H9 (cell line): Measurements from ENCODE around the gene KIF18B. TPM values are rescaled to one million over a fixed set of nuclear protein-coding genes. Genes with fewer than 3 reads are reported as not detected.
A peak's percentile ranks its signal among the peaks of the same experiment; 100 is the strongest.

Experiments used
- DNase-seq: peaks from one replicate; pipeline ENCODE4 v3.0.0-alpha.2; 2017
- H2AFZ ChIP-seq: one replicate; pipeline ENCODE4 v1.6.1; 2013; ENCODE audit warnings: mild to moderate bottlenecking, low read length, control low read depth, moderate library complexity
- H2AK5ac ChIP-seq: 2 replicates; pipeline ENCODE4 v1.6.1; 2013; ENCODE audit warnings: low read length, control low read depth, mixed read lengths; ENCODE audit not compliant: insufficient read length
- H2BK120ac ChIP-seq: one replicate; pipeline ENCODE4 v1.6.1; 2013; ENCODE audit warnings: low read depth, mild to moderate bottlenecking, low read length, control low read depth, inconsistent platforms; ENCODE audit not compliant: poor library complexity, severe bottlenecking
- H2BK12ac ChIP-seq: 2 replicates; pipeline ENCODE4 v1.6.1; 2013; ENCODE audit warnings: low read length, control low read depth, mixed read lengths, low read depth; ENCODE audit not compliant: insufficient read length
- H2BK15ac ChIP-seq: 2 replicates; pipeline ENCODE4 v1.6.1; 2013; ENCODE audit warnings: low read depth, low read length, control low read depth
- H2BK20ac ChIP-seq: one replicate; pipeline ENCODE4 v1.6.1; 2013; ENCODE audit warnings: low read depth, mild to moderate bottlenecking, low read length, control low read depth, inconsistent platforms; ENCODE audit not compliant: poor library complexity, severe bottlenecking
- H2BK5ac ChIP-seq: 2 replicates; pipeline ENCODE4 v1.6.1; 2013; ENCODE audit warnings: low read length, control low read depth, mixed read lengths; ENCODE audit not compliant: insufficient read length
- H3K14ac ChIP-seq: 2 replicates; pipeline ENCODE4 v1.6.1; 2013; ENCODE audit warnings: low read length, control low read depth; ENCODE audit not compliant: insufficient read depth
- H3K18ac ChIP-seq: 2 replicates; pipeline ENCODE4 v1.6.1; 2013; ENCODE audit warnings: low read depth, mild to moderate bottlenecking, mixed read lengths, low read length, control low read depth; ENCODE audit not compliant: insufficient read length
- H3K23ac ChIP-seq: 2 replicates; pipeline ENCODE4 v1.6.1; 2013; ENCODE audit warnings: low read length, control low read depth, mixed read lengths, low read depth; ENCODE audit not compliant: insufficient read length
- H3K23me2 ChIP-seq: 2 replicates; pipeline ENCODE4 v1.6.1; 2013; ENCODE audit warnings: low read depth, mild to moderate bottlenecking, mixed read lengths, low read length, control low read depth; ENCODE audit not compliant: insufficient read length, poor library complexity, severe bottlenecking
- H3K27ac ChIP-seq: 2 replicates; pipeline ENCODE4 v1.5.1; 2013; ENCODE audit warnings: low read length, control low read depth, mixed read lengths, low read depth; ENCODE audit not compliant: insufficient read length
- H3K27me3 ChIP-seq: 2 replicates; pipeline ENCODE4 v1.6.1; 2013; ENCODE audit warnings: low read length, control low read depth, inconsistent platforms; ENCODE audit not compliant: insufficient read depth
- H3K4ac ChIP-seq: 2 replicates; pipeline ENCODE4 v1.6.1; 2013; ENCODE audit warnings: low read depth, mild to moderate bottlenecking, control low read depth, inconsistent platforms, low read length, moderate library complexity
- H3K4me1 ChIP-seq: 2 replicates; pipeline ENCODE4 v1.6.1; 2013; ENCODE audit warnings: low read length, control low read depth, inconsistent platforms; ENCODE audit not compliant: insufficient read depth
- H3K4me2 ChIP-seq: 2 replicates; pipeline ENCODE4 v1.6.1; 2013; ENCODE audit warnings: low read length, control low read depth, mixed read lengths; ENCODE audit not compliant: insufficient read length, insufficient read depth
- H3K56ac ChIP-seq: 2 replicates; pipeline ENCODE4 v1.6.1; 2013; ENCODE audit warnings: low read depth, mild to moderate bottlenecking, mixed read lengths, low read length, control low read depth; ENCODE audit not compliant: insufficient read length
- H3K79me1 ChIP-seq: 2 replicates; pipeline ENCODE4 v1.6.1; 2013; ENCODE audit warnings: low read depth, mild to moderate bottlenecking, moderate library complexity, low read length, control low read depth, inconsistent platforms; ENCODE audit not compliant: insufficient read depth, poor library complexity, severe bottlenecking
- H3K79me2 ChIP-seq: 2 replicates; pipeline ENCODE4 v1.6.1; 2013; ENCODE audit warnings: low read length, control low read depth, inconsistent platforms; ENCODE audit not compliant: insufficient read depth
- H3K9ac ChIP-seq: 2 replicates; pipeline ENCODE4 v1.6.1; 2013; ENCODE audit warnings: low read length, control low read depth, mixed read lengths; ENCODE audit not compliant: insufficient read length; ENCODE audit errors: extremely low read depth
- H3K9me3 ChIP-seq: one replicate; pipeline ENCODE4 v1.6.1; 2013; ENCODE audit warnings: low read depth, low read length, inconsistent platforms; ENCODE audit not compliant: control insufficient read depth
- H3T11ph ChIP-seq: one replicate; pipeline ENCODE4 v1.6.1; 2013; ENCODE audit warnings: mild to moderate bottlenecking, low read length, control low read depth, inconsistent platforms
- H4K20me1 ChIP-seq: one replicate; pipeline ENCODE4 v1.6.1; 2013; ENCODE audit not compliant: control insufficient read depth, insufficient read length, insufficient read depth
- H4K5ac ChIP-seq: 2 replicates; pipeline ENCODE4 v1.6.1; 2013; ENCODE audit warnings: low read depth, mild to moderate bottlenecking, mixed read lengths, low read length, control low read depth; ENCODE audit not compliant: insufficient read length
- H4K8ac ChIP-seq: replicated peaks from 2 replicates; pipeline ENCODE4 v1.6.1; 2013; ENCODE audit warnings: low read length, control low read depth, mixed read lengths, low read depth; ENCODE audit not compliant: insufficient read length
- H4K91ac ChIP-seq: 2 replicates; pipeline ENCODE4 v1.6.1; 2013; ENCODE audit warnings: low read depth, mild to moderate bottlenecking, moderate library complexity, mixed read lengths, low read length, control low read depth; ENCODE audit not compliant: insufficient read length
- H3K27ac Mint-ChIP-seq, 3 experiments: 2 replicates in 2 of 3; 3 replicates in 1 of 3; pipeline ENCODE4 v1.8.0; 2020 to 2021; ENCODE audit warnings: mixed read lengths in 3 of 3, mild to moderate bottlenecking in 1 of 3, moderate library complexity in 1 of 3
- H3K27me3 Mint-ChIP-seq: 2 replicates; pipeline ENCODE4 v1.8.0; 2021; ENCODE audit warnings: low read depth, mild to moderate bottlenecking, moderate library complexity, mixed read lengths
- H3K36me3 Mint-ChIP-seq, 3 experiments: 2 replicates in 2 of 3; 3 replicates in 1 of 3; pipeline ENCODE4 v1.8.0; 2020 to 2021; ENCODE audit warnings: low read depth in 3 of 3, mixed read lengths in 3 of 3; ENCODE audit not compliant: insufficient read depth in 1 of 3
- H3K4me1 Mint-ChIP-seq, 2 experiments: 2 replicates each; pipeline ENCODE4 v1.8.0; 2020; ENCODE audit warnings: mixed read lengths in 2 of 2
- H3K4me3 Mint-ChIP-seq, 2 experiments: 2 replicates in 1 of 2; 3 replicates in 1 of 2; pipeline ENCODE4 v1.8.0; 2020 to 2021; ENCODE audit warnings: mild to moderate bottlenecking in 2 of 2, mixed read lengths in 2 of 2, moderate library complexity in 1 of 2
- H3K9me3 Mint-ChIP-seq, 2 experiments: 2 replicates in 1 of 2; 3 replicates in 1 of 2; pipeline ENCODE4 v1.8.0; 2020; ENCODE audit warnings: mild to moderate bottlenecking in 2 of 2, mixed read lengths in 2 of 2, moderate library complexity in 1 of 2
- WGBS: extraction: QIAGEN DNeasy Blood & Tissue Kit; methylation state at CpG from one replicate; pipeline ENCODE4 v1.1.7; 2013; ENCODE audit warnings: missing lambda C conversion rate, low lambda C conversion rate, mixed read lengths; ENCODE audit not compliant: insufficient read length; ENCODE audit errors: extremely low coverage; 5-methylcytosine and 5-hydroxymethylcytosine counted together
- total RNA-seq: library from RNA; stranded (reverse); gene quantifications from 2 replicates; pipeline ENCODE4 v1.2.1, GENCODE V29; 2021
- TF ChIP-seq, protein P1 (sequence below): fragments of 200-600 bp; sonication (generic); conservative IDR thresholded peaks from 3 replicates; pipeline ENCODE4 v1.8.0; 2021; ENCODE audit warnings: antibody characterized with exemption, mild to moderate bottlenecking

The KIF18B gene
- total RNA-seq, 1 experiment from 2014 or later: 51.8 TPM

DNA sequence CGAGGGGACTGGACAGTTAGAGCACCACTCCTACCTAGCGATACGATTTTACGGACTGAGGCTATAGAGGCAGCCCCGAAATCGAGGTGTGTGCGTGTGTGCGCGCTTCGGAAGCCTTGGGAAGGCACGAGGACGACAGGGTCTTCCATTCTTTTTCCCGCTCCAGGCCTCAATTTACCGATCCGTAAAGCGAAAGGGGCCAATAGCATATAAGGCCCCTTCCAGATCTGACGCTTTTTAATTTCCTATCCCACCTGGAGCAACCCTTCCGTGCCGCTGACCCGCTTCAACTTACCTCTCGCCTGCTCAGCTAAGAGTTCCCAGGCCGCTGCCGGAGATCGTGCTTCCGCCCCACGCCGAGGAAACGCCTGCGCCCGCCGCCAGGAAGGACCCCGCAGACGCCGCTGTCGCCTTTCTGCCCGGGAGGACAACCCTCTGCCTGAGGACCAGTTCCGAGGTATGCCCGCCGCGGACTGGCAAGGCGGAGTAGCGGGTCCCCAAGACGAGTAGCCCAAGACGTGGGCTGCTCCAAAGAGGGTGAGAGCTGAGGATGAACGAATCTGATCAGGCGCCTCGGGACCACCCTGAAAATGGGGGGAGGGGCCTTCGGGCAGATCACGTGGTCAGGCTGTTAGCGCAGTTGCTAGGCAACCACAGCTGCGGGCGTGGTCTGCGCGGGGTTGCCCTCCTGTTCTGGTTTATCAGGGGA is 48.3 kb downstream of the KIF18B start, which contains the start of gene EFTUD2:
Gene EFTUD2 (minus strand): TSS at position 372 of the 709 bp plus-strand sequence. CDS start 4,924 bp downstream, outside the sequence.
- Histone ChIP-seq H2BK20ac (no peak within 1 kb of the TSS), H2AK5ac (no peak within 1 kb of the TSS), H3K9me3 (no peaks in the 10 kb centered on the region), H2BK5ac (peak within 1 kb of the TSS; percentile 98), H3K23me2 (peaks cover 7% of the 10 kb centered on the region), H3K4ac (no peak within 1 kb of the TSS; the same call in 1 of the 2 replicates), H2AFZ (no peak within 1 kb of the TSS), H3K4me1 (no peaks in the 10 kb centered on the region; the same call in 1 of the 2 replicates), H3K23ac (peak within 1 kb of the TSS; percentile 39), H3K79me2 (peaks cover 14% of the 10 kb centered on the region; the same call in 1 of the 2 replicates), H3K4me2 (peak within 1 kb of the TSS; percentile 88), H3K56ac (peak within 1 kb of the TSS; percentile 86), H2BK120ac (no peak within 1 kb of the TSS), H4K20me1 (no peaks in the 10 kb centered on the region), H4K5ac (peak within 1 kb of the TSS; percentile 98), H3K27ac (peak within 1 kb of the TSS; percentile 69), H4K91ac (peak within 1 kb of the TSS; percentile 49), H2BK12ac (no peak within 1 kb of the TSS), H3K18ac (peak within 1 kb of the TSS; percentile 99), H4K8ac (peak within 1 kb of the TSS; percentile 93), H3K14ac (peak within 1 kb of the TSS; percentile 99), H3K9ac (peak within 1 kb of the TSS; percentile 98), H3K27me3 (no peaks in the 10 kb centered on the region), H3K79me1 (peaks cover 2% of the 10 kb centered on the region), H2BK15ac (no peak within 1 kb of the TSS), H3T11ph (no peak within 1 kb of the TSS)
- Mint-ChIP-seq H3K9me3 (no peaks in the 10 kb centered on the region), H3K27ac (peak within 1 kb of the TSS; percentile 100), H3K36me3 (peaks cover 4 to 15% (median 12%) of the 10 kb centered on the region in 3 experiments; a peak in 6 of 7 replicates), H3K4me3 (peak within 1 kb of the TSS; percentile 87 to 96), H3K4me1 (peaks cover 11 to 13% of the 10 kb centered on the region in 2 experiments), H3K27me3 (no peaks in the 10 kb centered on the region)
- DNase-seq: peak; percentile 95
- TF ChIP-seq, protein P1, sequence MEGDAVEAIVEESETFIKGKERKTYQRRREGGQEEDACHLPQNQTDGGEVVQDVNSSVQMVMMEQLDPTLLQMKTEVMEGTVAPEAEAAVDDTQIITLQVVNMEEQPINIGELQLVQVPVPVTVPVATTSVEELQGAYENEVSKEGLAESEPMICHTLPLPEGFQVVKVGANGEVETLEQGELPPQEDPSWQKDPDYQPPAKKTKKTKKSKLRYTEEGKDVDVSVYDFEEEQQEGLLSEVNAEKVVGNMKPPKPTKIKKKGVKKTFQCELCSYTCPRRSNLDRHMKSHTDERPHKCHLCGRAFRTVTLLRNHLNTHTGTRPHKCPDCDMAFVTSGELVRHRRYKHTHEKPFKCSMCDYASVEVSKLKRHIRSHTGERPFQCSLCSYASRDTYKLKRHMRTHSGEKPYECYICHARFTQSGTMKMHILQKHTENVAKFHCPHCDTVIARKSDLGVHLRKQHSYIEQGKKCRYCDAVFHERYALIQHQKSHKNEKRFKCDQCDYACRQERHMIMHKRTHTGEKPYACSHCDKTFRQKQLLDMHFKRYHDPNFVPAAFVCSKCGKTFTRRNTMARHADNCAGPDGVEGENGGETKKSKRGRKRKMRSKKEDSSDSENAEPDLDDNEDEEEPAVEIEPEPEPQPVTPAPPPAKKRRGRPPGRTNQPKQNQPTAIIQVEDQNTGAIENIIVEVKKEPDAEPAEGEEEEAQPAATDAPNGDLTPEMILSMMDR: no peak
- WGBS: no CpG with 5 or more reads among the region's 54 CpGs
